NB4 (cell line): ENCODE measurements around the gene DRD2.

Experiments
- CTCF ChIP-seq: IDR thresholded peaks from one replicate; pipeline ENCODE4 v1.5.1; 2012; ENCODE audit warnings: low read depth, low read length
- MYC ChIP-seq: IDR thresholded peaks from 2 replicates; pipeline ENCODE4 v1.6.1; 2011; ENCODE audit warnings: low read depth, low read length
- POLR2A ChIP-seq: IDR thresholded peaks from 2 replicates; pipeline ENCODE4 v1.6.1; 2011; ENCODE audit warnings: mild to moderate bottlenecking; ENCODE audit not compliant: insufficient read length; ENCODE audit errors: extremely low read depth

GRCh38 chr11:113448316-113448677 is 26.9 kb downstream of the DRD2 start:
- no peak for TF ChIP-seq CTCF
- TF ChIP-seq POLR2A: no peak
- TF ChIP-seq MYC: no peak
